K562 (cell line): ENCODE measurements around the gene SCUBE1. TPM values are rescaled to one million over a fixed set of nuclear protein-coding genes. Genes with fewer than 3 reads are reported as not detected.

Experiments used
- ATAC-seq: fragments of 200-7000 bp; cut with Tn5 transposase; 3 replicates; pipeline ENCODE4 v1.9.1; 2020; ENCODE audit warnings: moderate library complexity
- BruUV-seq: library from RNA; stranded (reverse); fragments of 400-500 nt; replicated peaks from 2 replicates; lab custom pipeline; 2021; lab: Mats Ljungman, UMichigan
- CTCF ChIA-PET: fragments of 300-600 bp; formaldehyde crosslinking; extraction: SDS; loops from one replicate; lab custom pipeline; 2021; ENCODE audit warnings: low intra/inter-chr PET ratio; lab: Yijun Ruan, JAX
- POLR2A ChIA-PET: fragments of 300-600, 350-650 bp; sonication (Branson Sonifier 250); formaldehyde crosslinking; extraction: SDS; loops from one replicate; lab custom pipeline; 2021; ENCODE audit warnings: antibody characterized with exemption, inconsistent platforms; lab: Yijun Ruan, JAX
- DNase-seq, 4 experiments: peaks; one replicate each; pipeline versions ENCODE4 v3.0.0 to v3.0.0-alpha.2; 2011 to 2018; ENCODE audit warnings: low spot score in 3 of 4, mixed read lengths in 3 of 4; ENCODE audit errors: extremely low read depth in 1 of 4
- FAIRE-seq: peaks from 2 replicates; lab custom pipeline; 2011; peaks lifted over from hg19 to GRCh38; lab: Jason Lieb, UNC
- H2AFZ ChIP-seq: 2 replicates; pipeline ENCODE4 v1.6.0; 2011; ENCODE audit warnings: low read depth, low read length, control low read depth, inconsistent platforms
- H3K27ac ChIP-seq: fragments of 200-600 bp; 3 replicates; pipeline ENCODE4 v1.8.0; 2011; ENCODE audit warnings: low read depth, mild to moderate bottlenecking, control low read depth, inconsistent platforms, low read length, moderate library complexity, mixed read lengths; ENCODE audit errors: extremely low read depth
- H3K27me3 ChIP-seq, 2 experiments: fragments of 300-600 bp in 1 of 2; 2 replicates in 1 of 2; 3 replicates in 1 of 2; pipeline versions ENCODE4 v1.6.0 to v1.8.0; 2011; ENCODE audit warnings: inconsistent platforms in 2 of 2, low read length in 2 of 2, mild to moderate bottlenecking in 1 of 2, mixed read lengths in 1 of 2, moderate library complexity in 1 of 2; ENCODE audit not compliant: control insufficient read depth in 2 of 2, insufficient read depth in 2 of 2
- H3K36me3 ChIP-seq: fragments of 300-600 bp; 3 replicates; pipeline ENCODE4 v1.8.0; 2011; ENCODE audit warnings: mild to moderate bottlenecking, low read length, inconsistent platforms; ENCODE audit not compliant: control insufficient read depth, insufficient read depth
- H3K4me1 ChIP-seq, 2 experiments: fragments of 200-600 bp in 1 of 2; replicated peaks in 1 of 2; 2 replicates in 1 of 2; 3 replicates in 1 of 2; pipeline versions ENCODE4 v1.5.1 to v1.8.0; 2011; ENCODE audit warnings: inconsistent platforms in 2 of 2, low read length in 2 of 2, mild to moderate bottlenecking in 1 of 2, mixed read lengths in 1 of 2, moderate library complexity in 1 of 2; ENCODE audit not compliant: control insufficient read depth in 2 of 2, insufficient read depth in 2 of 2
- H3K4me2 ChIP-seq: 2 replicates; pipeline ENCODE4 v1.6.1; 2011; ENCODE audit warnings: low read length, control low read depth, inconsistent platforms, mixed read lengths; ENCODE audit not compliant: insufficient read depth
- H3K4me3 ChIP-seq: fragments of 200-600 bp; sonication (generic), shearing (Covaris generic); 2 replicates; pipeline ENCODE4 v1.5.1; 2016; ENCODE audit warnings: control low read depth, inconsistent platforms
- H3K79me2 ChIP-seq: fragments of 200-600 bp; 3 replicates; pipeline ENCODE4 v1.8.0; 2011; ENCODE audit warnings: low read length, inconsistent platforms; ENCODE audit not compliant: control insufficient read depth, insufficient read depth
- H3K9ac ChIP-seq, 2 experiments: 2 replicates each; pipeline versions ENCODE4 v1.6.0 to v1.6.1; 2011; ENCODE audit warnings: low read depth in 2 of 2, low read length in 2 of 2, control low read depth in 1 of 2, inconsistent platforms in 1 of 2, mild to moderate bottlenecking in 1 of 2, mixed read lengths in 1 of 2; ENCODE audit not compliant: insufficient read depth in 1 of 2
- H3K9me1 ChIP-seq: one replicate; pipeline ENCODE4 v1.6.0; 2011; ENCODE audit warnings: inconsistent platforms, mild to moderate bottlenecking, low read length, moderate library complexity; ENCODE audit not compliant: control insufficient read depth, insufficient read depth
- H3K9me3 ChIP-seq: replicated peaks from 2 replicates; pipeline ENCODE4 v1.5.1; 2011; ENCODE audit warnings: low read depth, low read length, inconsistent platforms; ENCODE audit not compliant: control insufficient read depth, insufficient read depth
- H4K20me1 ChIP-seq: replicated peaks from 2 replicates; pipeline ENCODE4 v1.6.1; 2011; ENCODE audit warnings: low read length, inconsistent platforms, mixed read lengths; ENCODE audit not compliant: control insufficient read depth, insufficient read depth
- ARID3B ChIP-seq: fragments of 250-450 bp; sonication (Bioruptor Pico); IDR thresholded peaks from 2 replicates; pipeline ENCODE4 v1.4.0; 2020; ENCODE audit warnings: borderline replicate concordance
- FOXJ2 ChIP-seq: fragments of 200-800 bp; sonication (Bioruptor generic); IDR thresholded peaks from 2 replicates; pipeline ENCODE4 v1.6.1; 2016; ENCODE audit warnings: missing genetic modification characterization, missing compliant biosample characterization
- HDAC2 ChIP-seq: fragments of 450-650 bp; IDR thresholded peaks from 2 replicates; pipeline ENCODE4 v1.6.1; 2016; ENCODE audit warnings: mild to moderate bottlenecking
- HSF4 ChIP-seq: fragments of 250-450 bp; sonication (Bioruptor Pico); IDR thresholded peaks from 2 replicates; pipeline ENCODE4 v2.1.2; 2022; ENCODE audit warnings: mild to moderate bottlenecking, moderate library complexity, borderline replicate concordance
- MEF2A ChIP-seq: IDR thresholded peaks from 2 replicates; pipeline ENCODE4 v1.6.1; 2011; ENCODE audit warnings: low read depth, mild to moderate bottlenecking, low read length, moderate library complexity; ENCODE audit not compliant: control insufficient read depth
- NFATC3 ChIP-seq: fragments of 450-650 bp; IDR thresholded peaks from 2 replicates; pipeline ENCODE4 v1.6.1; 2017; ENCODE audit warnings: mild to moderate bottlenecking
- PTBP1 ChIP-seq: fragments of 200-400 bp; formaldehyde crosslinking; IDR thresholded peaks from 2 replicates; pipeline ENCODE4 v1.6.1; 2017; ENCODE audit warnings: low read depth, low read length
- RBM39 ChIP-seq: fragments of 200-400 bp; formaldehyde crosslinking; optimal IDR thresholded peaks from 2 replicates; pipeline ENCODE3; 2018; ENCODE audit warnings: low read depth, low read length
- RNF2 ChIP-seq: sonication (generic); IDR thresholded peaks from 2 replicates; pipeline ENCODE4 v1.6.1; 2016
- ZNF277 ChIP-seq: fragments of 250-450 bp; sonication (Bioruptor Pico); IDR thresholded peaks from 2 replicates; pipeline ENCODE4 v1.8.0; 2022; ENCODE audit warnings: inconsistent platforms, mild to moderate bottlenecking, moderate library complexity, borderline replicate concordance
- ZNF589 ChIP-seq: fragments of 200-800 bp; sonication (Bioruptor generic); IDR thresholded peaks from 2 replicates; pipeline ENCODE4 v1.6.1; 2016; ENCODE audit warnings: low read depth, missing genetic modification characterization, missing compliant biosample characterization
- WGBS: fragments of 100-300 bp; shearing (Covaris generic); methylation state at CpG from one replicate; pipeline ENCODE4 v1.1.6; 2016; ENCODE audit warnings: low coverage, mixed read lengths; ENCODE audit not compliant: insufficient coverage; ENCODE audit errors: missing lambda C conversion rate; 5-methylcytosine and 5-hydroxymethylcytosine counted together
- in situ Hi-C: fragments of 300-500 bp; cut with MboI; formaldehyde crosslinking; loops from 4 replicates; pipeline ENCODE4 v1.15.0; 2018; ENCODE audit warnings: inconsistent platforms, mixed read lengths
- intact Hi-C: fragments of 100-400 bp; cut with micrococcal nuclease; formaldehyde crosslinking; loops from 2 replicates; pipeline ENCODE4 v1.14.2; 2022
- polyA plus RNA-seq, 8 experiments: library from polyadenylated mRNA; depleted of rRNA in 4 of 8; stranded (reverse) in 5 of 8; unstranded in 3 of 8; fragments of >200 nt; fragmentation: Nextera tagmentation in 2 of 8; fragmentation: Illumina TruSeq in 1 of 8; extraction: Ambion mirVana in 2 of 8; extraction: Trizol in 1 of 8; gene quantifications; 2 replicates each; pipeline versions ENCODE4 v1.2.1 to v1.2.3, GENCODE V29; 2011 to 2014; ENCODE audit warnings: inconsistent platforms in 1 of 8, missing spikeins in 1 of 8
- total RNA-seq, 7 experiments: library from RNA; depleted of rRNA in 6 of 7; stranded (reverse); fragments of >200 nt in 6 of 7; fragmentation: Illumina TruSeq in 2 of 7; extraction: Trizol in 2 of 7; gene quantifications; 2 replicates each; pipeline versions ENCODE4 v1.2.1 to v1.2.3, GENCODE V29; 2011 to 2021; ENCODE audit warnings: low replicate concordance in 1 of 7

SCUBE1 gene
- total and polyA plus RNA-seq, 9 of the 15 experiments (the other 6 are each of a cell fraction or from before 2014, with no cell fraction given) = 0.03 to 0.47 (median 0.29) TPM; not detected in 6

GRCh38 chr22:43216738-43217137, 126.4 kb downstream of the SCUBE1 start:
- Histone ChIP-seq H4K20me1 (no peaks in the 10 kb centered on the region), H2AFZ (no peak overlapping the region), H3K27ac (no peak overlapping the region), H3K4me2 (no peak overlapping the region), H3K36me3 (no peaks in the 10 kb centered on the region), H3K27me3 (peaks cover 0 to 4% of the 10 kb centered on the region in 2 experiments; a peak in 1 of 5 replicates), H3K9me1 (no peaks in the 10 kb centered on the region), H3K9me3 (no peaks in the 10 kb centered on the region), H3K4me1 (peaks cover 4 to 46% of the 10 kb centered on the region in 2 experiments; a peak in 3 of 5 replicates), H3K9ac (no peak overlapping the region), H3K4me3 (no peak overlapping the region), H3K79me2 (no peaks in the 10 kb centered on the region)
- intact Hi-C loops = no loop called here
- BruUV-seq = no TSS peak
- ChIA-PET POLR2A (interaction anchor here (0.7 to 0.8 kb wide), 2 partner anchors 14 to 601 kb away, joined by 3 read pairs; no protein-coding TSS in a partner anchor), CTCF (no interaction called here)
- 60% methylated on average over 1 of the region's 6 CpGs for WGBS
- no peak for TF ChIP-seq HSF4 (CRISPR knock-in tag)
- no peak for TF ChIP-seq HDAC2
- TF ChIP-seq ZNF589 (CRISPR knock-in tag) = no peak
- no peak for TF ChIP-seq NFATC3
- TF ChIP-seq PTBP1 = no peak
- TF ChIP-seq RBM39 = no peak
- no peak for TF ChIP-seq MEF2A
- FAIRE-seq (no peak), ATAC-seq (no peak), DNase-seq (no peak)
- in situ Hi-C loops = no loop called here

GRCh38 chr22:43213962-43214361, 129.2 kb downstream of the SCUBE1 start:
- FAIRE-seq (no peak), ATAC-seq (no peak), DNase-seq (no peak)
- POLR2A ChIA-PET = no interaction called here
- intact Hi-C loops (no loop called here), in situ Hi-C loops (no loop called here)
- Histone ChIP-seq H3K27me3 (peaks cover 0 to 4% of the 10 kb centered on the region in 2 experiments; a peak in 1 of 5 replicates), H4K20me1 (no peaks in the 10 kb centered on the region), H3K36me3 (no peaks in the 10 kb centered on the region), H3K4me3 (no peak overlapping the region), H3K9me1 (no peaks in the 10 kb centered on the region), H3K4me2 (no peak overlapping the region), H3K79me2 (no peaks in the 10 kb centered on the region), H3K4me1 (peaks cover 2 to 52% of the 10 kb centered on the region in 2 experiments; a peak in 3 of 5 replicates), H2AFZ (no peak overlapping the region), H3K27ac (no peak overlapping the region), H3K9ac (no peak overlapping the region), H3K9me3 (no peaks in the 10 kb centered on the region)
- CTCF ChIA-PET = no interaction called here
- WGBS = 0% methylated on average over 1 of the region's 12 CpGs
- no TSS peak for BruUV-seq
- no peak for TF ChIP-seq RNF2
- TF ChIP-seq FOXJ2 = no peak
- TF ChIP-seq ZNF277 (CRISPR knock-in tag) = no peak
- TF ChIP-seq ARID3B = no peak
